Right lobe of liver (tissue), 6 donors: ENCODE results near the gene PPM1F. TPM values are rescaled to one million over a fixed set of nuclear protein-coding genes. Genes with fewer than 3 reads are reported as not detected.
"Not testable (repeated sequence)": the region's sequence is repeated elsewhere in the genome, so short reads cannot be mapped to it uniquely, and the experiment has no call there.

Experiments used
- ATAC-seq, 4 donors: fragments of 200-7000 bp; cut with Tn5 transposase; one replicate each; pipeline ENCODE4 v1.9.1; 2020; ENCODE audit warnings: mild to moderate bottlenecking in 4 of 4, moderate library complexity in 4 of 4
- DNase-seq, 3 donors: peaks; one replicate each; pipeline ENCODE4 v3.0.0-alpha.2; 2020
- H3K27ac ChIP-seq, 3 donors: fragments of 200-600 bp; one replicate each; pipeline ENCODE4 v1.8.0; 2022
- H3K27me3 ChIP-seq, 2 donors: fragments of 200-600 bp; one replicate each; pipeline ENCODE4 v1.8.0; 2022
- H3K36me3 ChIP-seq, 4 donors: fragments of 200-600 bp; sonication (generic) in 1 of 4; one replicate each; pipeline versions ENCODE4 v1.5.1 to v1.8.0; 2017 to 2022; ENCODE audit warnings: control low read depth in 1 of 4
- H3K4me1 ChIP-seq, 4 donors: fragments of 200-600 bp; sonication (generic) in 1 of 4; one replicate each; pipeline versions ENCODE4 v1.5.1 to v1.8.0; 2017 to 2022; ENCODE audit warnings: control low read depth in 1 of 4
- H3K4me3 ChIP-seq, 3 donors: fragments of 200-600 bp; one replicate each; pipeline ENCODE4 v1.8.0; 2022
- H3K9me3 ChIP-seq, 4 donors: fragments of 200-600 bp; sonication (generic) in 1 of 4; one replicate each; pipeline versions ENCODE4 v1.5.1 to v1.8.0; 2017 to 2022; ENCODE audit warnings: control low read depth in 1 of 4
- CTCF ChIP-seq, 4 donors: fragments of 200-600 bp in 3 of 4; fragments of 450-650 bp in 1 of 4; IDR thresholded peaks; one replicate each; pipeline versions ENCODE4 v1.5.1 to v1.8.0; 2016 to 2022; ENCODE audit warnings: antibody characterized with exemption in 4 of 4, mild to moderate bottlenecking in 2 of 4
- POLR2A ChIP-seq: fragments of 450-650 bp; IDR thresholded peaks from one replicate; pipeline ENCODE4 v1.6.1; 2017; ENCODE audit warnings: antibody characterized with exemption, mild to moderate bottlenecking
- WGBS: methylation state at CpG from one replicate; pipeline ENCODE4 v1.1.6; 2018; ENCODE audit warnings: low coverage, low lambda C conversion rate; ENCODE audit not compliant: insufficient coverage; ENCODE audit errors: missing lambda C conversion rate; 5-methylcytosine and 5-hydroxymethylcytosine counted together
- intact Hi-C, 2 donors: fragments of 100-400 bp; cut with DNase I; formaldehyde crosslinking; loops; one replicate each; pipeline versions ENCODE4 v1.11.2 to v1.14.1; 2022
- total RNA-seq, 6 experiments: library from RNA; depleted of rRNA in 2 of 6; stranded (reverse); fragments of >200 nt in 2 of 6; fragmentation: NEBNext Ultra II Directional in 3 of 6; extraction: Animal tissue kit (Norgen Biotek cat#: 25700) in 3 of 6; gene quantifications; one replicate each; pipeline versions ENCODE4 v1.1.0 to v1.2.4, GENCODE V29; 2016 to 2023
- donor health status: DM: no; HTN: yes; CAD: no.
- donor health status: DM: no; HTN: no; CAD: no.
- donor health status: DM: no; HTN: no; CAD: no.
- donor health status: DM: no; HTN: yes; CAD: no.
- donor health status: DM: no; HTN: yes; CAD: no.

Gene PPM1F
- total RNA-seq, 6 experiments from 2014 or later, result 5.0 to 19.4 (median 12.8) TPM

- no peak overlapping the region for H3K4me3 ChIP-seq
- H3K27me3 ChIP-seq, result no peaks in the 10 kb centered on the region
- H3K36me3 ChIP-seq, result no peaks in the 10 kb centered on the region
- WGBS, result 79% methylated on average over 3 of the region's 4 CpGs
- intact Hi-C loops, result no loop called here
- DNase-seq, result no peak
- H3K4me1 ChIP-seq, result no peaks in the 10 kb centered on the region
- H3K9me3 ChIP-seq, result no peaks in the 10 kb centered on the region
- no peak overlapping the region for H3K27ac ChIP-seq
- no peak for ATAC-seq
- no peak for TF ChIP-seq POLR2A
- no peak for TF ChIP-seq CTCF (IDR thresholded peaks at IDR 0.05)
These were observed 36.9 kb downstream of the PPM1F start for GRCh38 chr22:21915624-21916308.

GRCh38 chr22:21914033-21914642, 38.5 kb downstream of the PPM1F start:
- H3K36me3 ChIP-seq, H3K4me3 ChIP-seq, DNase-seq, H3K27me3 ChIP-seq, H3K9me3 ChIP-seq, H3K4me1 ChIP-seq, H3K27ac ChIP-seq, intact Hi-C loops, ATAC-seq: not testable (repeated sequence)
- 90% methylated on average over 7 of the region's 8 CpGs for WGBS

GRCh38 chr22:21910367-21910766, 42.3 kb downstream of the PPM1F start:
- H3K4me1 ChIP-seq, H3K4me3 ChIP-seq, H3K9me3 ChIP-seq, H3K27me3 ChIP-seq, ATAC-seq, DNase-seq, intact Hi-C loops, H3K36me3 ChIP-seq, H3K27ac ChIP-seq: not testable (repeated sequence)
- 87% methylated on average over 4 of the region's 4 CpGs for WGBS

GRCh38 chr22:21909871-21910270, 42.8 kb downstream of the PPM1F start:
- Histone ChIP-seq H3K9me3 (no peaks in the 10 kb centered on the region), H3K4me3 (no peak overlapping the region), H3K27ac (no peak overlapping the region), H3K27me3 (no peaks in the 10 kb centered on the region), H3K4me1 (no peaks in the 10 kb centered on the region), H3K36me3 (no peaks in the 10 kb centered on the region)
- intact Hi-C loops, result no loop called here
- 100% methylated on average over 2 of the region's 2 CpGs for whole genome bisulfite sequencing
- ATAC-seq (no peak), DNase-seq (peak in 1 of 3 donors; percentile 25)
- TF ChIP-seq POLR2A, result no peak
- TF ChIP-seq CTCF (IDR thresholded peaks at IDR 0.05), result no peak

GRCh38 chr22:21907638-21908522, 44.8 kb downstream of the PPM1F start:
- 82% methylated on average over 5 of the region's 7 CpGs for WGBS
- no peaks in the 10 kb centered on the region for H3K9me3 ChIP-seq
- no peak for ATAC-seq
- H3K4me3 ChIP-seq, result no peak overlapping the region
- no peaks in the 10 kb centered on the region for H3K27me3 ChIP-seq
- H3K27ac ChIP-seq, result no peak overlapping the region
- H3K4me1 ChIP-seq, result no peaks in the 10 kb centered on the region
- peak in 1 of 3 donors; percentile 21 for DNase-seq
- no peaks in the 10 kb centered on the region for H3K36me3 ChIP-seq
- intact Hi-C loops, result no loop called here
- no peak for TF ChIP-seq POLR2A
- TF ChIP-seq CTCF (IDR thresholded peaks at IDR 0.05), result no peak

GRCh38 chr22:21905234-21905633, 47.4 kb downstream of the PPM1F start:
- H3K4me3 ChIP-seq, H3K4me1 ChIP-seq, H3K9me3 ChIP-seq, H3K27me3 ChIP-seq, intact Hi-C loops, H3K36me3 ChIP-seq, ATAC-seq, DNase-seq, H3K27ac ChIP-seq: not testable (repeated sequence)
- WGBS, result 93% methylated on average over 5 of the region's 11 CpGs
